GM04504 (cell line): ENCODE measurements around the gene PKN3.

Source experiments
- DNase-seq: peaks from one replicate; pipeline ENCODE4 v3.0.0-alpha.2; 2012; ENCODE audit warnings: low read depth

Gene PKN3

GRCh38 chr9:128716581-128717254 lies 14.4 kb downstream of the PKN3 start:
- no peak for DNase-seq

- DNase-seq, result no peak
Observed at GRCh38 chr9:128718047-128718446, 15.7 kb downstream of the PKN3 start.

GRCh38 chr9:128718475-128718874 lies 16.2 kb downstream of the PKN3 start:
- no peak for DNase-seq

- DNase-seq, result no peak
Observed at GRCh38 chr9:128719919-128720605, 17.8 kb downstream of the PKN3 start.

GRCh38 chr9:128720841-128721486 lies 18.7 kb downstream of the PKN3 start:
- no peak for DNase-seq

- no peak for DNase-seq
Observed at GRCh38 chr9:128721487-128722010, 19.2 kb downstream of the PKN3 start.

- no peak for DNase-seq
Observed at GRCh38 chr9:128722380-128723351, 20.4 kb downstream of the PKN3 start.

GRCh38 chr9:128723352-128723865 lies 21.1 kb downstream of the PKN3 start:
- DNase-seq, result no peak

GRCh38 chr9:128723866-128724743 lies 21.8 kb downstream of the PKN3 start, which contains the start of gene ZDHHC12:
Gene ZDHHC12 (minus strand): TSS chr9:128724127. CDS start chr9:128724093, 34 bp downstream.
- peak; percentile 77 for DNase-seq

- peak; percentile 71 for DNase-seq
Observed at GRCh38 chr9:128724744-128725211, 22.5 kb downstream of the PKN3 start.

- no peak for DNase-seq
Observed at GRCh38 chr9:128727640-128728248, 25.4 kb downstream of the PKN3 start.

GRCh38 chr9:128728298-128728697 lies 26.0 kb downstream of the PKN3 start:
- DNase-seq, result no peak

- DNase-seq, result no peak
Observed at GRCh38 chr9:128729302-128729701, 27.0 kb downstream of the PKN3 start.

- DNase-seq, result no peak
Observed at GRCh38 chr9:128729766-128730517, 27.6 kb downstream of the PKN3 start.

- DNase-seq, result no peak
Observed at GRCh38 chr9:128731093-128731492, 28.8 kb downstream of the PKN3 start.

GRCh38 chr9:128731691-128732090 lies 29.4 kb downstream of the PKN3 start:
- DNase-seq, result no peak

- no peak for DNase-seq
Observed at GRCh38 chr9:128732576-128732975, 30.3 kb downstream of the PKN3 start.

GRCh38 chr9:128733256-128733655 lies 31.0 kb downstream of the PKN3 start:
- peak; percentile 45 for DNase-seq

- no peak for DNase-seq
Observed at GRCh38 chr9:128735373-128735772, 33.1 kb downstream of the PKN3 start.
